Caco-2 (cell line): Measurements from ENCODE around the gene FOXN3. TPM values are rescaled to one million over a fixed set of nuclear protein-coding genes. Genes with fewer than 3 reads are reported as not detected.

Source experiments
- BruUV-seq: library from RNA; stranded (reverse); fragments of 400-500 nt; replicated peaks from 2 replicates; lab custom pipeline; 2021; lab: Mats Ljungman, UMichigan
- CTCF ChIA-PET: fragments of 300-600 bp; sonication (Branson Sonifier 250); formaldehyde crosslinking; loops from one replicate; lab custom pipeline; 2022; ENCODE audit warnings: antibody characterized with exemption; lab: Charles Lee
- POLR2A ChIA-PET: fragments of 300-600 bp; sonication (Branson Sonifier 250); formaldehyde crosslinking; loops from one replicate; lab custom pipeline; 2022; ENCODE audit warnings: antibody characterized with exemption; lab: Charles Lee
- DNase-seq, 2 experiments: peaks; one replicate each; pipeline versions ENCODE4 v3.0.0 to v3.0.0-alpha.2; 2020 to 2022
- H3K27me3 ChIP-seq: replicated peaks from 2 replicates; pipeline ENCODE4 v1.6.0; 2011; ENCODE audit warnings: low read length; ENCODE audit not compliant: control insufficient read depth, insufficient read depth
- H3K36me3 ChIP-seq: 2 replicates; pipeline ENCODE4 v1.5.1; 2011; ENCODE audit warnings: low read length; ENCODE audit not compliant: control insufficient read depth, insufficient read depth
- H3K4me1 ChIP-seq: fragments of 250-450 bp; sonication (Bioruptor Pico); 2 replicates; pipeline ENCODE4 v1.5.1; 2020; ENCODE audit warnings: mild to moderate bottlenecking
- H3K4me3 ChIP-seq: 2 replicates; pipeline ENCODE4 v1.5.1; 2011; ENCODE audit warnings: low read depth, mild to moderate bottlenecking, control low read depth, low read length
- H3K9me3 ChIP-seq: fragments of 250-450 bp; sonication (Bioruptor Pico); 2 replicates; pipeline ENCODE4 v1.5.1; 2020; ENCODE audit warnings: mild to moderate bottlenecking, moderate library complexity
- H3K27ac Mint-ChIP-seq: one replicate; pipeline ENCODE4 v1.8.0; 2022; ENCODE audit warnings: mixed read lengths; ENCODE audit not compliant: unreplicated experiment
- H3K27me3 Mint-ChIP-seq: one replicate; pipeline ENCODE4 v1.8.0; 2022; ENCODE audit warnings: mixed read lengths; ENCODE audit not compliant: insufficient read depth, unreplicated experiment
- H3K36me3 Mint-ChIP-seq: one replicate; pipeline ENCODE4 v1.8.0; 2022; ENCODE audit warnings: mild to moderate bottlenecking, mixed read lengths; ENCODE audit not compliant: insufficient read depth, unreplicated experiment
- H3K4me1 Mint-ChIP-seq: one replicate; pipeline ENCODE4 v1.8.0; 2022; ENCODE audit warnings: low read depth, mixed read lengths; ENCODE audit not compliant: unreplicated experiment
- H3K4me3 Mint-ChIP-seq: one replicate; pipeline ENCODE4 v1.8.0; 2022; ENCODE audit warnings: mild to moderate bottlenecking, moderate library complexity, mixed read lengths; ENCODE audit not compliant: unreplicated experiment
- H3K9me3 Mint-ChIP-seq: one replicate; pipeline ENCODE4 v1.8.0; 2022; ENCODE audit warnings: mixed read lengths; ENCODE audit not compliant: unreplicated experiment
- CTCF ChIP-seq, 2 experiments: fragments of 200-600 bp in 1 of 2; IDR thresholded peaks; 1 replicate in 1 of 2; 2 replicates in 1 of 2; pipeline versions ENCODE4 v1.5.1 to v1.8.0; 2011 to 2022; ENCODE audit warnings: antibody characterized with exemption in 1 of 2, control low read depth in 1 of 2, inconsistent platforms in 1 of 2, low read depth in 1 of 2, low read length in 1 of 2, mild to moderate bottlenecking in 1 of 2, moderate library complexity in 1 of 2; ENCODE audit not compliant: insufficient read depth in 1 of 2, severe bottlenecking in 1 of 2, unreplicated experiment in 1 of 2
- intact Hi-C: fragments of 100-400 bp; cut with micrococcal nuclease; formaldehyde crosslinking; loops from one replicate; pipeline ENCODE4 v1.10.0; 2022; ENCODE audit not compliant: unreplicated experiment
- total RNA-seq: library from RNA; stranded (reverse); gene quantifications from 2 replicates; pipeline ENCODE4 v1.2.3, GENCODE V29; 2022

FOXN3 gene
- total RNA-seq, 1 experiment from 2014 or later = 20.6 TPM

- POLR2A ChIA-PET = no interaction called here
- Mint-ChIP-seq H3K4me3 (no peak overlapping the region), H3K9me3 (no peaks in the 10 kb centered on the region), H3K27ac (no peak overlapping the region), H3K27me3 (no peaks in the 10 kb centered on the region), H3K36me3 (no peaks in the 10 kb centered on the region), H3K4me1 (no peaks in the 10 kb centered on the region)
- H3K4me1 ChIP-seq = no peaks in the 10 kb centered on the region
- intact Hi-C loops = no loop called here
- TF ChIP-seq CTCF (IDR thresholded peaks at IDR 0.05; ENCODE audit: insufficient read depth in 1 of 2, low read depth in 1 of 2, low read length in 1 of 2, severe bottlenecking in 1 of 2, unreplicated experiment in 1 of 2) = no peak
- H3K27me3 ChIP-seq = no peaks in the 10 kb centered on the region
- DNase-seq = no peak
- no TSS peak for BruUV-seq
- H3K36me3 ChIP-seq = no peaks in the 10 kb centered on the region
- no peak overlapping the region for H3K4me3 ChIP-seq
- CTCF ChIA-PET = no interaction called here
- H3K9me3 ChIP-seq = no peaks in the 10 kb centered on the region
Observed at GRCh38 chr14:89240414-89240813, 176.6 kb downstream of the FOXN3 start.

GRCh38 chr14:89239023-89239422 is 178.0 kb downstream of the FOXN3 start:
- no peak overlapping the region for H3K27ac Mint-ChIP-seq
- POLR2A ChIA-PET = no interaction called here
- no peak overlapping the region for H3K4me3 Mint-ChIP-seq
- CTCF ChIA-PET = no interaction called here
- intact Hi-C loops = loop anchor here (2.0 to 5.0 kb wide), 2 partner anchors 62 to 212 kb away; no protein-coding TSS in a partner anchor
- no peaks in the 10 kb centered on the region for H3K27me3 Mint-ChIP-seq
- Histone ChIP-seq H3K4me3 (no peak overlapping the region), H3K27me3 (no peaks in the 10 kb centered on the region), H3K9me3 (no peaks in the 10 kb centered on the region), H3K36me3 (no peaks in the 10 kb centered on the region), H3K4me1 (no peaks in the 10 kb centered on the region)
- no peak for DNase-seq
- no TSS peak for BruUV-seq
- H3K9me3 Mint-ChIP-seq = no peaks in the 10 kb centered on the region
- TF ChIP-seq CTCF (IDR thresholded peaks at IDR 0.05; ENCODE audit: insufficient read depth in 1 of 2, low read depth in 1 of 2, low read length in 1 of 2, severe bottlenecking in 1 of 2, unreplicated experiment in 1 of 2) = no peak
- no peaks in the 10 kb centered on the region for H3K36me3 Mint-ChIP-seq
- H3K4me1 Mint-ChIP-seq = no peaks in the 10 kb centered on the region

GRCh38 chr14:89237921-89238529 is 179.0 kb downstream of the FOXN3 start:
- TF ChIP-seq CTCF (IDR thresholded peaks at IDR 0.05; ENCODE audit: insufficient read depth in 1 of 2, low read depth in 1 of 2, low read length in 1 of 2, severe bottlenecking in 1 of 2, unreplicated experiment in 1 of 2) = peak in 1 of 2 experiments; percentile 34
- CTCF ChIA-PET = no interaction called here
- Mint-ChIP-seq H3K4me3 (no peak overlapping the region), H3K27ac (no peak overlapping the region), H3K4me1 (no peaks in the 10 kb centered on the region), H3K9me3 (no peaks in the 10 kb centered on the region), H3K36me3 (no peaks in the 10 kb centered on the region), H3K27me3 (no peaks in the 10 kb centered on the region)
- Histone ChIP-seq H3K4me3 (no peak overlapping the region), H3K4me1 (no peaks in the 10 kb centered on the region), H3K27me3 (no peaks in the 10 kb centered on the region), H3K9me3 (no peaks in the 10 kb centered on the region), H3K36me3 (no peaks in the 10 kb centered on the region)
- DNase-seq = no peak
- intact Hi-C loops = loop anchor here (1.0 to 5.0 kb wide), 3 partner anchors 61 to 211 kb away; no protein-coding TSS in a partner anchor
- no TSS peak for BruUV-seq
- POLR2A ChIA-PET = no interaction called here
